Measurements from ENCODE around the gene MRGPRD. TPM values are rescaled to one million over a fixed set of nuclear protein-coding genes. Genes with fewer than 3 reads are reported as not detected.

The MRGPRD gene
- total and polyA plus RNA-seq, 2 donors (not counting 1 experiment from before 2014, with no cell fraction given), result not detected

DNA sequence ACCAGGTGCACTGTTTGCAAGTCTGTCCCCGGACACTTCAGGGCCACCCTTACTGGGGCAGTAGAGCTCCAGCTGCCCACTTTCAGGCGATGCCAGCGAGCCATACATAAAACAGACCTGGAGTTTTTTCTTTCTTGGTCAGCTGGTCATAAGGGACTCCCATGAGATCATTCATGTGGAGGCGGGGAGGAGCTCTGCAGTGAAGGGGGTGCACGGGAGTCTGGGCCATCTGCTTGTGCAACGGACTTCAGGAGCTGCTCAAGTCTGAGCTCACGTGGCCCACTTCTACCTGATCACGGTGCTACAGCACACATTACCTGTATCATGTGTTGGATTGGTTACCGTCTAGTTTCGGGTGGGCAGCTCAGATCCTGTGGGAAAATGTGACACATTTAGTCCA is 41.5 kb upstream of the MRGPRD start:
- TF ChIP-seq, protein P1, sequence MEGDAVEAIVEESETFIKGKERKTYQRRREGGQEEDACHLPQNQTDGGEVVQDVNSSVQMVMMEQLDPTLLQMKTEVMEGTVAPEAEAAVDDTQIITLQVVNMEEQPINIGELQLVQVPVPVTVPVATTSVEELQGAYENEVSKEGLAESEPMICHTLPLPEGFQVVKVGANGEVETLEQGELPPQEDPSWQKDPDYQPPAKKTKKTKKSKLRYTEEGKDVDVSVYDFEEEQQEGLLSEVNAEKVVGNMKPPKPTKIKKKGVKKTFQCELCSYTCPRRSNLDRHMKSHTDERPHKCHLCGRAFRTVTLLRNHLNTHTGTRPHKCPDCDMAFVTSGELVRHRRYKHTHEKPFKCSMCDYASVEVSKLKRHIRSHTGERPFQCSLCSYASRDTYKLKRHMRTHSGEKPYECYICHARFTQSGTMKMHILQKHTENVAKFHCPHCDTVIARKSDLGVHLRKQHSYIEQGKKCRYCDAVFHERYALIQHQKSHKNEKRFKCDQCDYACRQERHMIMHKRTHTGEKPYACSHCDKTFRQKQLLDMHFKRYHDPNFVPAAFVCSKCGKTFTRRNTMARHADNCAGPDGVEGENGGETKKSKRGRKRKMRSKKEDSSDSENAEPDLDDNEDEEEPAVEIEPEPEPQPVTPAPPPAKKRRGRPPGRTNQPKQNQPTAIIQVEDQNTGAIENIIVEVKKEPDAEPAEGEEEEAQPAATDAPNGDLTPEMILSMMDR (IDR thresholded peaks at IDR 0.05), result no peak
- TF ChIP-seq EZH2 (IDR thresholded peaks at IDR 0.05; ENCODE audit: borderline replicate concordance, insufficient read depth, low read depth, low read length, poor library complexity, severe bottlenecking), result no peak
- no peak overlapping the region for H3K27ac ChIP-seq (ENCODE audit: low read length in 2 of 2)
- H3K79me2 ChIP-seq (ENCODE audit: control insufficient read depth, insufficient read depth, low read length), result no peaks in the 10 kb centered on the region
- no peak for DNase-seq
- H3K27me3 ChIP-seq (replicated peaks in 1 of 4; ENCODE audit: control extremely low read depth in 1 of 4, control insufficient read depth in 3 of 4, insufficient read depth in 4 of 4, low read length in 3 of 4), result no peaks in the 10 kb centered on the region
- WGBS (ENCODE audit: insufficient coverage), result 97% methylated on average over 8 of the region's 10 CpGs
- no peaks in the 10 kb centered on the region for H3K9me3 ChIP-seq (ENCODE audit: control extremely low read depth in 1 of 3, control insufficient read depth in 2 of 3, insufficient read depth in 1 of 3, low read length in 2 of 3)
- H3K4me3 ChIP-seq (ENCODE audit: control extremely low read depth in 1 of 5, extremely low read depth in 1 of 5, insufficient read depth in 1 of 5, low read depth in 2 of 5, low read length in 4 of 5), result no peak overlapping the region
- H3K9me3 Mint-ChIP-seq (ENCODE audit: insufficient read depth), result no peaks in the 10 kb centered on the region
- H2AFZ ChIP-seq (ENCODE audit: insufficient read depth, low read depth, low read length, poor library complexity, severe bottlenecking), result no peak overlapping the region
- H4K20me1 ChIP-seq (ENCODE audit: control insufficient read depth, insufficient read depth, low read length, poor library complexity, severe bottlenecking), result no peaks in the 10 kb centered on the region
- H3K27me3 Mint-ChIP-seq, result peaks cover 9% of the 10 kb centered on the region
- H3K27ac Mint-ChIP-seq, result no peak overlapping the region
- CTCF ChIA-PET, result no interaction called here
- no peak overlapping the region for H3K4me3 Mint-ChIP-seq
- H3K9ac ChIP-seq (ENCODE audit: low read length), result no peak overlapping the region
- H3K4me1 ChIP-seq (ENCODE audit: control insufficient read depth in 2 of 2, insufficient read depth in 2 of 2, low read length in 2 of 2), result no peaks in the 10 kb centered on the region
- no peaks in the 10 kb centered on the region for H3K4me1 Mint-ChIP-seq
- H3K4me2 ChIP-seq (replicated peaks; ENCODE audit: low read depth, low read length, poor library complexity, severe bottlenecking), result no peak overlapping the region
- intact Hi-C loops (cut with micrococcal nuclease), result no loop called here
- H3K36me3 ChIP-seq (replicated peaks in 1 of 2; ENCODE audit: control extremely low read depth in 1 of 2, control insufficient read depth in 1 of 2, extremely low read depth in 1 of 2, insufficient read depth in 2 of 2, low read length in 1 of 2), result no peaks in the 10 kb centered on the region
- ATAC-seq (ENCODE audit: low read depth), result no peak
- POLR2A ChIA-PET, result no interaction called here

DNA sequence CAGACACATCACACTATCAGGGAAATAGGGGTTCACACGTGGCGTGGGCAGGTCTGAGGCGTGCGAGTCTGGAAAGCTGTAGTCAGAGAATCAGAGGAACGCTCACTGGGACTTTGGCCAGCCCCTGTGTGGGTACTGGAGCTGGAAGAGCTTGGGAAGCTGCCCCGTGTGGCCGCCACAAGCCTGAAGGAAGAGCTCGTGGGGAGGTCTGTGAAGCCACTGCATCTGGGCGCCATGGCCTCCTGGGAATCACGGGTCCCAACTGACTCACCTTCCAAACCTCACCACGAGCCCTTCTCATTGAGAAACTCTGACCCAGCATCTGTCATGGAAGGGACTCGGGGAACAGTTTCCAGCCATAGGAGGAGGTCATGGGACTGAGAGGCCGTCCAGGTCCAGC is 38.1 kb upstream of the MRGPRD start:
- Histone ChIP-seq H2AFZ (ENCODE audit: insufficient read depth, low read depth, low read length, poor library complexity, severe bottlenecking) (no peak overlapping the region), H4K20me1 (ENCODE audit: control insufficient read depth, insufficient read depth, low read length, poor library complexity, severe bottlenecking) (no peaks in the 10 kb centered on the region), H3K4me2 (replicated peaks; ENCODE audit: low read depth, low read length, poor library complexity, severe bottlenecking) (no peak overlapping the region), H3K4me3 (ENCODE audit: control extremely low read depth in 1 of 5, extremely low read depth in 1 of 5, insufficient read depth in 1 of 5, low read depth in 2 of 5, low read length in 4 of 5) (no peak overlapping the region), H3K9ac (ENCODE audit: low read length) (no peak overlapping the region), H3K27ac (ENCODE audit: low read length in 2 of 2) (no peak overlapping the region), H3K9me3 (ENCODE audit: control extremely low read depth in 1 of 3, control insufficient read depth in 2 of 3, insufficient read depth in 1 of 3, low read length in 2 of 3) (no peaks in the 10 kb centered on the region), H3K4me1 (ENCODE audit: control insufficient read depth in 2 of 2, insufficient read depth in 2 of 2, low read length in 2 of 2) (no peaks in the 10 kb centered on the region), H3K27me3 (replicated peaks in 1 of 4; ENCODE audit: control extremely low read depth in 1 of 4, control insufficient read depth in 3 of 4, insufficient read depth in 4 of 4, low read length in 3 of 4) (peaks cover 0 to 8% (median 0%) of the 10 kb centered on the region in 4 experiments), H3K79me2 (ENCODE audit: control insufficient read depth, insufficient read depth, low read length) (no peaks in the 10 kb centered on the region), H3K36me3 (replicated peaks in 1 of 2; ENCODE audit: control extremely low read depth in 1 of 2, control insufficient read depth in 1 of 2, extremely low read depth in 1 of 2, insufficient read depth in 2 of 2, low read length in 1 of 2) (no peaks in the 10 kb centered on the region)
- ChIA-PET POLR2A (no interaction called here), CTCF (interaction anchor here (1.0 kb wide), 1 partner anchor 20 kb away, joined by 3 read pairs; no protein-coding TSS in a partner anchor)
- TF ChIP-seq, protein P1 (IDR thresholded peaks at IDR 0.05), result no peak
- no peak for TF ChIP-seq EZH2 (IDR thresholded peaks at IDR 0.05; ENCODE audit: borderline replicate concordance, insufficient read depth, low read depth, low read length, poor library complexity, severe bottlenecking)
- intact Hi-C loops (cut with micrococcal nuclease), result no loop called here
- ATAC-seq (ENCODE audit: low read depth) (no peak), DNase-seq (no peak)
- no peak overlapping the region for H3K4me3 Mint-ChIP-seq
- H3K27me3 Mint-ChIP-seq, result peaks cover 11% of the 10 kb centered on the region
- no peaks in the 10 kb centered on the region for H3K4me1 Mint-ChIP-seq
- no peak overlapping the region for H3K27ac Mint-ChIP-seq
- 84% methylated on average over 7 of the region's 13 CpGs for WGBS (ENCODE audit: insufficient coverage)
- H3K9me3 Mint-ChIP-seq (ENCODE audit: insufficient read depth), result no peaks in the 10 kb centered on the region
